Gastrocnemius medialis (tissue), 4 donors: ENCODE data around the gene PPARGC1A.

ENCODE experiments used
- POLR2A ChIP-seq, 2 donors: fragments of 450-650 bp; IDR thresholded peaks; one replicate each; pipeline ENCODE4 v1.6.1; 2017; ENCODE audit warnings: antibody characterized with exemption in 2 of 2, mild to moderate bottlenecking in 2 of 2, moderate library complexity in 2 of 2
- TF ChIP-seq, protein P1 (sequence below), 5 experiments: fragments of 450-650 bp in 3 of 5; fragments of 200-600 bp in 2 of 5; sonication (generic) in 2 of 5; IDR thresholded peaks in 4 of 5; conservative IDR thresholded peaks in 1 of 5; 1 replicate in 4 of 5; 2 replicates in 1 of 5; pipeline ENCODE4 v1.5.1; 2016 to 2019; ENCODE audit warnings: antibody characterized with exemption in 5 of 5, mild to moderate bottlenecking in 3 of 5, moderate library complexity in 3 of 5

DNA sequence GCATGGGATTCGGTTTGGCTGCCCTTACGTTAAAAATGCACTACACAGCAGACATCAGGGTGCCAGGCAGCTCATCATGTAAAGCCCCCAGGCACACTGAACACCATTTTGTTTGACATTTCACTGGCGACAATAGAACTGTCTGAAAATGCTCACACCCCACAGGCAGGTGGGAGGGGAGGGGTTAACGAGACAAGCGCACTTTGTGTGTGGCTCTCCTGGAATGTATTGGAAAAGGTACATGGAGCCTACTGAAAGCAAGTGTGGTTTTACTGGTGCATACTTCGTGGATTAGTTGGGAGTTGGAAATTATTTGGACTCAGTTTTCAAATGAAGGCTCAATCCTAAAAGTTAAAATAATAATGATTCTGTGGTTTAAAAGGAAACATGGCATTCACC, 31.6 kb upstream of the PPARGC1A start:
- TF ChIP-seq, protein P1, sequence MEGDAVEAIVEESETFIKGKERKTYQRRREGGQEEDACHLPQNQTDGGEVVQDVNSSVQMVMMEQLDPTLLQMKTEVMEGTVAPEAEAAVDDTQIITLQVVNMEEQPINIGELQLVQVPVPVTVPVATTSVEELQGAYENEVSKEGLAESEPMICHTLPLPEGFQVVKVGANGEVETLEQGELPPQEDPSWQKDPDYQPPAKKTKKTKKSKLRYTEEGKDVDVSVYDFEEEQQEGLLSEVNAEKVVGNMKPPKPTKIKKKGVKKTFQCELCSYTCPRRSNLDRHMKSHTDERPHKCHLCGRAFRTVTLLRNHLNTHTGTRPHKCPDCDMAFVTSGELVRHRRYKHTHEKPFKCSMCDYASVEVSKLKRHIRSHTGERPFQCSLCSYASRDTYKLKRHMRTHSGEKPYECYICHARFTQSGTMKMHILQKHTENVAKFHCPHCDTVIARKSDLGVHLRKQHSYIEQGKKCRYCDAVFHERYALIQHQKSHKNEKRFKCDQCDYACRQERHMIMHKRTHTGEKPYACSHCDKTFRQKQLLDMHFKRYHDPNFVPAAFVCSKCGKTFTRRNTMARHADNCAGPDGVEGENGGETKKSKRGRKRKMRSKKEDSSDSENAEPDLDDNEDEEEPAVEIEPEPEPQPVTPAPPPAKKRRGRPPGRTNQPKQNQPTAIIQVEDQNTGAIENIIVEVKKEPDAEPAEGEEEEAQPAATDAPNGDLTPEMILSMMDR (IDR thresholded peaks at IDR 0.05 in 4 of 5, conservative IDR thresholded peaks at IDR 0.05 in 1 of 5) = no peak
- TF ChIP-seq POLR2A (IDR thresholded peaks at IDR 0.05) = no peak
